Ishikawa (cell line): ENCODE data around the gene ADH7.

Source experiments
- CEBPB ChIP-seq: IDR thresholded peaks from 2 replicates; pipeline ENCODE4 v1.6.1; 2012
- NFIC ChIP-seq: IDR thresholded peaks from 2 replicates; pipeline ENCODE4 v1.6.1; 2012
- TEAD4 ChIP-seq: IDR thresholded peaks from 2 replicates; pipeline ENCODE4 v1.6.1; 2012
- TF ChIP-seq, protein P1 (sequence below): IDR thresholded peaks from 2 replicates; pipeline ENCODE4 v1.6.1; 2012

ADH7 gene

DNA sequence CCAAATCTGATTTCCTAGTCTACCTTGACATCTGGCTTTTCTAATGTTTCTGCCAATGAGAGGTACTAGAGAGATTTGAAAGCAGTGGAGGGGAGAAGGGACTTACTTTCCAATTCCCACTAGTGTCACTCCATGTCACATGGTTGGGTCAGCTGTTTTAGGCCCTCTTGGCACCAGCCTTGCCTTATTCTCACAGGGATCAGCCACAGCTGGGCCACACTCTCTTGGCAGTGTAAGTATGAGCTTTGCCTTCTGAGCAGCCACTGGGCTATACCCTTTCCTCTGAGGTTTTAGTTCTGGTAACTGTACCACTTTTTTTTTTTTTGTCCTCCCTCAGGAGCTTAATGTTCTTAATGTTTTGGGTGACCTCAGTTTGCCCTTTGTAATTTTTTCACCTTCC, 72.4 kb downstream of the ADH7 start:
- TF ChIP-seq, protein P1, sequence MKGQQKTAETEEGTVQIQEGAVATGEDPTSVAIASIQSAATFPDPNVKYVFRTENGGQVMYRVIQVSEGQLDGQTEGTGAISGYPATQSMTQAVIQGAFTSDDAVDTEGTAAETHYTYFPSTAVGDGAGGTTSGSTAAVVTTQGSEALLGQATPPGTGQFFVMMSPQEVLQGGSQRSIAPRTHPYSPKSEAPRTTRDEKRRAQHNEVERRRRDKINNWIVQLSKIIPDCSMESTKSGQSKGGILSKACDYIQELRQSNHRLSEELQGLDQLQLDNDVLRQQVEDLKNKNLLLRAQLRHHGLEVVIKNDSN: no peak
- TF ChIP-seq TEAD4 (no peak), CEBPB (no peak), NFIC (no peak)
